GM18526 (cell line): ENCODE results near the gene CRACR2B.

Source experiments
- POLR2A ChIP-seq: IDR thresholded peaks from 3 replicates; pipeline ENCODE4 v1.6.1; 2011; ENCODE audit not compliant: insufficient read length; ENCODE audit errors: extremely low read depth

The CRACR2B gene

DNA sequence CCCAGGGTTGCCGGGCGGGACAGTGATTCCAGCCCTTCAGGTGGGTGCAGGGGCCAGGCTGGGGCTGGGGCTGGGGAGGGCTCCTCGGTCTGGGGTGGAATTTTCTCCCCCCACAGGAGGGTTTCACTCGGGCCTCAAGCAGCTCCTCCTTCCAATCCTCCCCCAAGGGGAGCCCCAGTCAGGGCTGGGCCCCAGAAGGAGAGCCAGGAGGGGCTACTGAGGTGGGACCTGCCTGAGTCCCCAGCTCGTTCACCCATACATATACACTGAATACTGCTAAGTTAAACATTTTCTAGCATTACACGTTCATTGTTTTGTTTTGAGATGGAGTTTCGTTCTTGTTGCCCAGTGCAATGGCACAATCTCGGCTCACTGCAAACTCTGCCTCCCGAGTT is 1.5 kb upstream of the CRACR2B start:
- no peak for TF ChIP-seq POLR2A

DNA sequence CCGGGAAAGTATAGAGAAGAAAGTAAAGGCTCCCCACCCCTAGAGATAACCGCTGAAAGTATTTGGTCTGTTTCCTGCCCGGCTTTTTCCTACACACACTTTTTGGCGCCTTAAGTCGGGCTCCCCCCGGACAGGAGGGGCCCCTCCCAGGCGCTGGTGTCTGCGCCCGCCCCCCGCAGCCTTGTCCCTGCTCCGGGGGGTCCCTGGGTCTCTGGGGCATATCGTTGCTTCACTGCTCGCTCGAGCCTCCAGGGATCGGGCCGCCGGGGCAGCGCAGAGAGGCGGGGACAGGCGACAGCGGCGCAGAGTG is 928 bp upstream of the CRACR2B start:
- TF ChIP-seq POLR2A: no peak

- no peak for TF ChIP-seq POLR2A
Measured at GRCh38 chr11:827146-827896, 398 bp upstream of the CRACR2B start.

DNA sequence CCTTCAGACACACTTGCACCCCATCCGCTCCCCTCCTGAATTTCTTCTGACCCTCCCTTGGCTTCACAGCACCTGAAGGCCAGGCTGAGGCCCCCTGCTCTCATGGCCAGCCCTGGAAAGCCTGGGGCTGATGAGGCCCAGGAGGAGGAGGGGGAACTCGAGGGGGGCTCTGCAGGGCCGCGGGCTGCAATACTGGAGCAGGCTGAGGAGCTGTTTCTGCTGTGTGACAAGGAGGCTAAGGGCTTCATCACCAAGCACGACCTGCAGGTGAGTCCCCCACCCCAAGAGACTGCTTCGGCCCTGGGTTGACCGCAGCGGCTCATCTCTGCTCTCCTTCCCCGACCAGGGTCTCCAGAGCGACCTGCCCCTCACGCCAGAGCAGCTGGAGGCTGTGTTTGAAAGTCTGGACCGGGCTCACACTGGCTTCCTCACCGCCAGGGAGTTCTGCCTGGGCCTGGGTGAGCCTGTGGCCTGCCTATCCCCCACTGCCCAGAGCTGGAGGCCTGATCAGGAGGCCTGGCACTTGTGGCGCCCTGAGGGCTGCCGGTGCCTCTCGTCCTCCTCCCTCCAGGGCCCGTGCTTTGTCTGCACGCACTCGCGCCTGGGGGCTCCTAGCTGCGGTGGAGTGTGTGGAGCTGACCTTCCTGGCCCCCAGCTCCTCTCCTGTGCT is 922 bp downstream of the CRACR2B start:
- TF ChIP-seq POLR2A: no peak

GRCh38 chr11:829176-829846 is 1.6 kb downstream of the CRACR2B start:
- TF ChIP-seq POLR2A: no peak

- peak; percentile 27 for TF ChIP-seq POLR2A
Measured at GRCh38 chr11:829847-830294, 2.2 kb downstream of the CRACR2B start.

DNA sequence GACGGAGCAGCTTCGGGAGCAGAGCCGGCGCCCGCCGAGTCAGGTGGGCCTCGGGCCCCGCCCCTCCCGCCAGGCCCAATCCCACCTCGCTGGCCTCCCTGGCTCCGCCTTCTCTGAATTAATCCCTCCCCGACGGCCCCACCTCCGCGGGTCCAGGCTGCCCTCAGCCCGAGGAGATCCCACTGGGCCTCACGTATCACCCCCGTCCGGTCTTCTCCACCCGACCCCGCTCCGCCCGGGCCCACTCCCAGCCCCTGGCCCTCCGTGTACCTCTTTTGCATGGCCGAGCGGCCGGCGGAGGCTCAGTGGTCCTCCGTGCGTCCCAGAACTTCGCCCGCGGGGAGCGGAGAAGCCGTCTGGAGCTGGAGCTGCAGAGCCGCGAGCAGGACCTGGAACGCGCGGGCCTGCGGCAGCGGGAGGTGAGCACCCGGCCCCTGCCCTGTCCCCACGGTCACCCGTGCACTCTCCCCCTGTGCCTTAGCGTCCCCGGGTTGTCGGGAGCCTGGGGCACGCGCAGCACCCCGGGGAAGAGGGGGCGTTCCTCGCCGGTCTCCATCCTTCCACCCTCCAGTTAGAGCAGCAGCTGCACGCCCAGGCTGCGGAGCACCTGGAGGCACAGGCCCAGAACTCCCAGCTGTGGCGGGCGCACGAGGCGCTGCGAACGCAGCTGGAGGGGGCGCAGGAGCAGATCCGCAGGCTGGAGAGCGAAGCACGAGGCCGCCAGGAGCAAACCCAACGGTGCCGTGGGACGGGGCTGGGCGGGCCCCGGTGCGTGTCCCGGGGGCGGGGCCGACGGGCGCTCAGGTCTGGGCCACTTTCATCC is 2.8 kb downstream of the CRACR2B start:
- TF ChIP-seq POLR2A: no peak

DNA sequence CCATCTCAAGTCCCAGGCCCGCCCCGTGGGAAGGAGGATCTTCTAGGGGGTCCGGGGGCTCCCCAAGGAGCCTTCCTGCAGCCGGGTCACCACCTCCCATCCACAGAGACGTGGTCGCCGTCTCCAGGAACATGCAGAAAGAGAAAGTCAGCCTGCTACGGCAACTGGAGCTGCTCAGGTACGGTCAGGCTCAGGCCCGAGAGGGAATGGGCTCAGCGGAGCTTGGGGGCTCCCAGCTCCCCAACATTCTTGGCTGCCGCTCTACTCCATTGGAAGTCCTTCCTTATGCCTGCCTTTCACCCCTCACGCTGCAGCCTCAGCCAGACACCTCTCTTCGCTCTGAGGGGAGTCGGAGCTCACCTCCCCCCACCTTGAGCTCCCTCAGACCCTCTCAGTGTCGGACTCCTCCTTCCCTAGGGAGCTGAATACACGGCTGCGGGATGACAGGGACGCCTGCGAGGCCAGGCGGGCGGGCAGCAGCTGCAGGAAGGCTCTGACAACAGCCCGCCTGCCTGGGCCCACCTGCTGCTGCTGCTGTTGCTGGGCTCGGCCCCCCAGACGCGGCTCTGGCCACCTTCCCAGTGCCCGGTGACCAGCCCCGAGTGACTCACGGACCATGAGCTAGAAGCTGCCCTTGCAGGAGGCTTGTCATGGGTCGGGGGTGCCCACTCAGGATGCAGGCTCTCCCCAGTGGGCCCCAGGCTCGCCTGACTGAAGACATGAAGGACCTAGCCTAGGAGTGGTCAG is 3.6 kb downstream of the CRACR2B start:
- no peak for TF ChIP-seq POLR2A

DNA sequence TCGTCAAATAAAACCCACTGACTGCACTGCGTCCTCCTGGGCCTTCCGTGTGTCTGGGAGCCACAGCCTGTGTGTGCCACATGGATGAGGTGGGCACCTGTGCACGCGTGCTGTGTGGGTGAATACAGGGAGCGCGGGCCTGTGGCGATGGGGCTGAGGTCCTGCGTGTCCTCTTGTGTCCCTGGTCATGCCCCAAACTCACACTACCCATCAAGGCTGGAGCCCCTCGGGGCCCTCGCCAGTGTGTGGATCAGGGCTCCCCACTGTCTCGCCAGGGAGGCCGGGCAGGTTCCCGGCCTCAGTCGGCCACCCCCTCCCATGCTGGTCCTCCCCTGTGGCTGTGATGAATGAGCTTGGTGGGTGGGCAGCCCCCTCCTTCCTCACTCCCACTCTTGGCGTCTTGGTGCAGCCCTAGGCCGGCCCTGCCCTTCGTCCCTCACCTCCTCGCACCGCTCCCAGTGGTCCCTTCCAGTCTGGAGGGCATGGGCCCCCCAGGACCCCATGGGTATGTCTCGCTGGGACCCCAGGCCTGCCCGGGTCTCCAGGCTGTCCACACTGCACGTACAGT is 4.3 kb downstream of the CRACR2B start:
- no peak for TF ChIP-seq POLR2A

GRCh38 chr11:832529-833113 is 4.9 kb downstream of the CRACR2B start, which contains the start of gene CD151:
Gene CD151 (plus strand): TSS chr11:832952. CDS start chr11:836070, 3,118 bp downstream.
- peak; percentile 21 for TF ChIP-seq POLR2A

GRCh38 chr11:833114-833791 is 5.5 kb downstream of the CRACR2B start:
- no peak for TF ChIP-seq POLR2A

DNA sequence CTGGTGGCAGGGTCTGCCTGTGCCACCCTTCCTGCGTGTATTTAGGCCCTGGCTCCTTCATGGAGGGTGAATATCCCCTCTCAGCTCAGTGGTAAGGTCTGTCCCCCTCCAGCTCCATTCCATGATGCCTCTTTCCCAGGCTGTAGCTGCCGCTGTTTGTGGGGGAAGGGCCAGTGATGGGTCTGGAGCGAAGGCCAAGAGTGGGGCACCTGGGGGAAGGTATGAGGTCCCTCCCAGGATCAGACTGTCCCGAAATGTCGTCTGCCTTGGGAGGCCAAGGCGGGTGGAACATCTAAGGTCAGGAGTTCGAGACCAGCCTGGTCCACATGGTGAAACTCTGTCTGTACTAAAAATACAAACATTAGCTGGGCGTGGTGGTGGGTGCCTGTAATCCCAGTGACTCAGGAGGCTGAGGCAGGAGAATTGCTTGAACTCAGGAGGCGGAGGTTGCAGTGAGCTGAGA is 6.2 kb downstream of the CRACR2B start:
- no peak for TF ChIP-seq POLR2A
